GM19193 (cell line): ENCODE measurements around the gene RPGR.

Experiments used
- POLR2A ChIP-seq: IDR thresholded peaks from 4 replicates; pipeline ENCODE4 v1.6.1; 2011; ENCODE audit not compliant: insufficient read depth, insufficient read length; ENCODE audit errors: extremely low read depth

Gene RPGR

DNA sequence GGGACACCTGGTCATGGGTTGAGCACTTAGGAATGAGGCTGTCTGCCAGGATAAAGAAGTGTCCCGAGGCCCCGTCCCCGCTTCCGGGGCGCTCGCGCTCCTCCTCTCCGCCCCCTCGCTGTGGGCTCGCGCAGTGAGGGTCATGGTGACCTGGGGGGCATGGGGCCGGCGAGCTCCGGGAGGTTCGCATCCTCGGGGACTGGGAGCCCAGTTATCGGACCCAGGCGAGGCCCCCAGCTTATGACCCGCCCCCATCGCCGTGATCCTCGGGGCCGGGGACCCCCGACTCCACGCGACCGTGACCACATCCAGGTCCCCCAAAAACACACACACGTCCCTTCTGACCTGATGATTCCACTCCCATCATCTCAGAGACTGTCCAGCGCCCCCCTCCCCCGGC is 71.3 kb downstream of the RPGR start:
- no peak for TF ChIP-seq POLR2A

DNA sequence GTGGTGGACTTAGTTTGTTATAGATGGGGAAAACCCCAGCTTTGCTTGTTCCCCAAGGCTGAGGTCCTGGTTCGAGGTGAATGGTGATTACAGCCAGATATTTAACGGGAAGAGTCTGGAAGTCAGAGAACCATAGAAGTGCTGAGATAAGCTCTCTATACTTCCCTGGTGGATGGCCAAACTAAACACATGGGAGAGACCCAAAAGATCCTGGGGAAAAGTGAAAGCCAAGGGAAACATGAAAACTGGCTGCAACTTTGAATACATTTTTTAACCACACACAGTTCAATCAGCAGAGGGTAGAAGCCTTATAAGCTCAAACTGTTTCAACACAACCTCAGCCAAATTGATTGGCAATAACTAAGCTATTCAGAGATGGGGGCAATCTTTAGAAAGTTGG is 77.3 kb downstream of the RPGR start:
- TF ChIP-seq POLR2A: no peak

- TF ChIP-seq POLR2A: no peak
Observed at GRCh38 chrX:38247051-38247450, 80.3 kb downstream of the RPGR start.

DNA sequence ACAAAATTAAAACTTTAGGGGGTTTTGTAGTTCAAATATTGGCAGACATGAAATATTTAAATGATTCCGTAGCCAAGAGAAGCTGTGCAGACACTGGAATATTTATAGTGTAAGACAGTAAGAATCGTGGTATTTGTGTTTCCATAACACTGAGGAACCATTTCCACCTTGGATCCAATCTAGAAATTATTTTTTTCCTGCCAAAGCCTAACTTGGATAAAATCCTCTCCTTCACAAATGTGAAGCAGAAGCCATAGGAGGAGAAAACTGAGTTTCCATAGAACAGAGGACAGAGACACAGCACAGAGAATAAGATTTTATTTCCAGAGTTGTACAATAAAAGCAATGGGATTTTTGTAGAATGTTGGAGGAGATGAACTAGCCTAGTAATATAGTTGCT is 86.8 kb downstream of the RPGR start:
- TF ChIP-seq POLR2A: no peak

GRCh38 chrX:38236901-38237615 is 90.3 kb downstream of the RPGR start:
- no peak for TF ChIP-seq POLR2A

DNA sequence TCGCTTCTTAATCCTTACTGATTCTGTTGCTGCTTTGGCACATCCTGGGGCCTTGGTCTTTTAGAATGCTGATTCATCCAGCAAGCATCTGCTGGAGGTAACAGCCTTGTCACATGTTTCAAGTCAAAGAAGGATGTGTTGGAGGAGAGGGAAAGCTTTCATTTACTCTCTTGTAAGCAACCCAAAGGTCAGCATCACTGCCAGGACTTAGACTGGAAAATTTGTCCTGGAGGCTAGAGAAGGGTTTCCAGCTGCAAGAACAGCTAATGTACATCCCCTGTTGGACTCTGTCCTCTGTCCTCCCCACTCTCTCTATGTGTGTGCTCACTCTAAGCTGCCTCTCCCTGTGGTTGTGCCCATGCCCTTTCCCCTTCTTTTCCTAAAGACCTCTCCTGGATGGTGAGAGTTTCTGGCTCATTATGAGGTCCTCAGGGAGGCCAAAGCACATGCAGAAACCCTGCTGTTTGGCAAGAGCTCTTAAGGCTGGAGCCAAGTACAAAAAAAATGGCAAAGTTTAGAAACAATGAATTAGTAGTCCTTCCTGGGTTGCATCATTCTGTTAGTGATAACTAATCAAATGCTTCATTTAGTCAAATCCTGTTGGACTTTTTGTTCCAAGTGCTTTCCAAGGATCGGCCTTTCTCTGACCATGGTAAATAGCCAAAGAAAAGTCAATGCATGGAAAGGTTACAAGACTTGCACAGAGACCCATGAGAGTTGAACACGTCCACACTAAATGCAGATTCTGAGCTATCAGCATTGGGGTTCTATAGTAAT is 93.2 kb downstream of the RPGR start:
- TF ChIP-seq POLR2A: no peak

- TF ChIP-seq POLR2A: no peak
Observed at GRCh38 chrX:38232079-38232686, 95.1 kb downstream of the RPGR start.

DNA sequence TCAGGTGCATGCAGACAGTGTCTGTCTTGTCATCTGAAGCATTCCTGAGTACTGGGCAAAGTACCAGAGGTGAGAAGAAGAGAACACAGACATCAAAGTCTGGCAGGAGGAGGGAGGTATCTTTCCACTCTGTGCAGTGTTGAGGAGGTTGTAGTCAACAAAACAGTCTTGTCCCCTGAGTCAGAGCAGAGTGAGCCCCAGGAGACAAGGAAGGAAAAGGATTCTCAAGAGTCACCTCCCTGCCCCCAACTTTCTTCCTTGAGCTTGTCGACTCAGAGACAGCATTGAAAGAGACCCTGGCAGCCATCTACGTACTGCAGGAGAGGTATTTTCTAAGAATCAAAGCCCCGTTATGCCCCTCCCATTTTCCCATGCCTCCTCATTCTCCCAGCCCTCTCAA is 102.2 kb downstream of the RPGR start:
- TF ChIP-seq POLR2A: no peak

DNA sequence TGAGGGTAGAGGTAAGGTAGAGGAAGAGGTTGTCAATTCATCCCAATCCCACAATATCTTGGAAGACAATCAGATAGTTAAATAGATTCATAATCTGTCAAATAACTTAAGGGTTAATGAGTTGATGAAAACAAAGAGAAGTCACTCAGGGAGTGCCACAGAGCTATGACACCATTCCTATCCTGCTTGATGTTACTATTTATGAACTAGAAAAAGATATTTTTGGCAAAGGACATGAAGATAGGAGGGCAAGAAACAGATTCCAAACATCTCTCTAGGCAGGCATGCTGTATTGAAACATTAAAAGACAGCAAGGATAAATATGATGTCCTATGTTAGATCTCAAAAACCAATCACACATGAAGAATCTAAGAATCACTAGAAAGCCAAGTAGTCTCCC is 103.1 kb downstream of the RPGR start:
- TF ChIP-seq POLR2A: no peak

GRCh38 chrX:38221391-38221929 is 105.8 kb downstream of the RPGR start:
- TF ChIP-seq POLR2A: no peak

DNA sequence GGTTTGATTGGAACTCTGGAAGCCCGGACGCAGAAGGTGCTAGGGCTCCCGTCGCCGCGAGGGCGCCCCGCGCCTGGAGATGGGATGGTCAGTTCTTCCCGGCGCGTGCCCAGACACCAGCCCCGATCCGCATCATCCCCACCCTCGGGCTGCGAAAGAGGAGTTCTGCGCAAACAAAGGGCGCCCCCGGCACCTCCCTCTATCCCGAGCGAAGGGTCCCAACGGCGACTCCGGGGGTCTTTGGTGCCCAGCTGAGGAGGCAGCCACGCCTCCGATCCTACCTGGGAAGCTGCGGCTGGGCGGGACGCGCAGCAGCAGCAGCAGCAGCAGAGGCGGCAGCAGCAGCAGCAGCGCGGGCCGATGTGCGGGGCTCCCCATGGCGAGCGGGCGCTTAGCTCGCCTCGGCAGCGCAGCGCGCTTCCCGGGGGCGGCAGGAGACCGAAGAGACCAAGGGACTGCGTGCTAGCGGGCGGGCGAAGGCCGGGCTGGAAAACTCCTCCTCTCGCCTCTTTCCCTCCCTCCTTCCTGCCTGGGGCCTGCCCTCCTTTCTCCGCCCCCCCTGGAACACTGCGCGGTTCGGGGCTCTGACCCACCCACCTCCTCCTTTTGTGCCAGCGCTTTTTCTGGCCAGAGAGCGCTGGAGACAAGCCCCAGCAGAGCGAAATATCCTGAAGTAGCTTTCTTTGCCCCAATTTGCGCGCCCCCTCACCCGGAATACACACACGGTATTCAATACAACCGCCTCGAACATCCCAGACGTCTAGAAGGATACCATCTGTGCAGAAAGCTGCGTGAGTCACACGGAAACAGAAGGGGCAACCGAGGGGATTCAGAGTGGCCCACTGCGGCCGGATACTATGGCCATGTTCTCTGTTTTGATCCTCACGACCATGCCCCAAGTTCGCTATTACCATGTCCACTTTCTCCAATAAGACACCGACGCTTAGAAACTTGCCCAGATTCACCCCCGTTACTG is 106.6 kb downstream of the RPGR start, which contains the start of gene SRPX:
Gene SRPX, minus strand, starts transcription at position 457 of the 976 bp plus-strand sequence. Its CDS starts 79 bp downstream, at position 378.
- TF ChIP-seq POLR2A: no peak

DNA sequence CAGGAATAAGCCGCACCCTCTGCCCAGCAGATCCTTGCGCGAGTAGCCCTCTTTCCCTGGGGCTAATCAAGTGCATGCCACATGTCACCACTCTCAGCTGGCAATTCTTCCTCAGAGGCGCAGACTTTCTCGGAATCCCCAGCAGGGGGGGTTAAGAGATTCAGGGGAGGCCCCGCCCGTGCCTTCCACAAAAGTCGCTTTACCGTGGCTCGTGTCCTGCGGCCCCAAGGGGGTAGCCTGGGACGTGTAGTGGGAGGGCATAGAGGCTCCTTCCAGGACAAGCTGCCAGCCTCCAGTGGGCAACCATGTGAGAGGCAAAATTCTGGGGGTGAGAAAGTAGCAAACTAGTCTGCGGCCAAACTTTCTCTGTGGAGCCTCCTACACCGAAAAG is 107.3 kb downstream of the RPGR start:
- TF ChIP-seq POLR2A: no peak
